GM19467 (cell line): ENCODE data around the gene GXYLT1.
"Not testable (repeated sequence)": the region's sequence is repeated elsewhere in the genome, so short reads cannot be mapped to it uniquely, and the experiment has no call there.

Experiments used
- ATAC-seq: cut with Tn5 transposase; IDR thresholded peaks from one replicate; pipeline ENCODE4 v1.9.1; 2021; ENCODE audit warnings: mild to moderate bottlenecking, moderate library complexity; ENCODE audit not compliant: unreplicated experiment

The GXYLT1 gene

DNA sequence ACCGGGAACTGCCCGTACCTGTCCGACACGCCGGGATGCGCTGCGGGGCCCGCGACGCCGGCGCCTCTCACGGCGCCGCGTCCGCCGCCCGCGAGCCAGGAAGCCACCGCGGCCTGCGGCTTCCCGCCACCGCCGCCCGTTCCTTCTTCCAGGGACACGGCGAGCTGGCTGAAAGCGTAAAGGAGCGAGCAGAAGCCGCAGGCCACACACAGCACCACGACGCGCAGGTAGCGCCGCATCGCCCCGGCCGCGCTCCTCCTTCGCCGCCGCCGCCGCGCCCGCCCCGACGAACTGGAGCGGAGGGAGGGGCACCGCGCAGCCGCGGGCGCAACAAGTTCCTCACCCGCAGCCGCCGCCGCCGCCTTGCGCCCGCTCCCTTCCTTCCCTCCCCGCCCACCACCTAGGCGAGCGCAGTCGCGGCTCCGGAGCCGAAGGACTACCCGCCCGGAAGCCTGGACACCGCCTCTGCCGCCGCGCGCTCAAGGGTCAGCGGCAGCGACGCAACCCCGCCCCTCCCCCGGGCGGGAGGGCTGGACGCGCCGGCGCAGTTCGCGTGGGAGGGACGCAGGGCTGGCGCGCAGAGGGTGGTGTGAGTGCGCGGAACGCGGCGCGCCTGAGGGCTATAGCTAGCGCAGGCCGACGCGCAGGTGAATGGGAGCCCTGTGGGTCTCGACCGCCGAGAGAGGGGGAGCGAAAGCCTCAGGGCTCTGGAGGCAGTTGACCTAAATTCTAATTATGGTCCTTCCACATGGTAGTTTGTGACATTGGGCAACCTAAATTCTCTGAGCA lies at the start of gene GXYLT1:
Gene GXYLT1 (minus strand): TSS at position 467 of the 789 bp plus-strand sequence. CDS start 228 bp downstream, at position 239.
- ATAC-seq: peak; percentile 94

DNA sequence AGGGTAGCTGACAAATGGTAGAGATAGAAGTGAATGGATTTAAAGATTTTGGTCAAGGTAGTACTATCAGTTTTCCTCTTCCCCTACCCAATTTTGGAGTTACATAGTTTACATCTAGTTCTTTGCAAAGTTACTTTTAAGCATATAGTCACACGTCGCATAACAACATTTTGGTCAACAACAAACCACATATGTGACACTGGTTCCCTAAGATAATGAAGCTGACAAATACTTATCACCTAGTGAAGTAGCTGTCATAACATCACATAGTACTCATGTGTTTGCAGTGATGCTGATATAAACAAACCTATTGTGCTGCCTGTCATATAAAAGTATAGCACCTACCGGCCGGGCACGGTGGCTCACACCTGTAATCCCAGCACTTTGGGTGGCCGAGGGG lies 48.0 kb upstream of the GXYLT1 start:
- no peak for ATAC-seq

GRCh38 chr12:42192258-42192657 lies 47.6 kb upstream of the GXYLT1 start:
- ATAC-seq: no peak

- ATAC-seq: no peak
Measured at GRCh38 chr12:42190376-42190775, 45.7 kb upstream of the GXYLT1 start.

DNA sequence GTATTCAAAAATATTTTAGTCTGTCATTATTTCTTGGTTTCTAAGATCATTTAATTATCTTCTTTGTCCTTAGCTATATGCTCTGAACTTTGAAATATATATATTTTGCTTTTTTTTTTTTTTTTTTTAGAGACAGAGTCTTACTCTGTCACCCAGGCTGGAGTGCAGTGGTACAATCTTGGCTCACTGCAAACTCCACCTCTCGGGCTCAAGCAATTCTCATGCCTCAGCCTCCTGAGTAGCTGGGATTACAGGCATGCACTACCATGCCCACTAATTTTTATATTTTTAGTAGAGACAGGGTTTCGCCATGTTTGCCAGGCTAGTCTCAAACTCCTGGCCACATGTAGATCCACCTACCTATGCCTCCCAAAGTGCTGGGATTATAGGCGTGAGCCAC lies 43.6 kb upstream of the GXYLT1 start:
- ATAC-seq: not testable (repeated sequence)

- no peak for ATAC-seq
Measured at GRCh38 chr12:42187799-42188198, 43.1 kb upstream of the GXYLT1 start.

GRCh38 chr12:42186793-42187192 lies 42.1 kb upstream of the GXYLT1 start:
- ATAC-seq: no peak

- no peak for ATAC-seq
Measured at GRCh38 chr12:42182394-42182793, 37.7 kb upstream of the GXYLT1 start.

DNA sequence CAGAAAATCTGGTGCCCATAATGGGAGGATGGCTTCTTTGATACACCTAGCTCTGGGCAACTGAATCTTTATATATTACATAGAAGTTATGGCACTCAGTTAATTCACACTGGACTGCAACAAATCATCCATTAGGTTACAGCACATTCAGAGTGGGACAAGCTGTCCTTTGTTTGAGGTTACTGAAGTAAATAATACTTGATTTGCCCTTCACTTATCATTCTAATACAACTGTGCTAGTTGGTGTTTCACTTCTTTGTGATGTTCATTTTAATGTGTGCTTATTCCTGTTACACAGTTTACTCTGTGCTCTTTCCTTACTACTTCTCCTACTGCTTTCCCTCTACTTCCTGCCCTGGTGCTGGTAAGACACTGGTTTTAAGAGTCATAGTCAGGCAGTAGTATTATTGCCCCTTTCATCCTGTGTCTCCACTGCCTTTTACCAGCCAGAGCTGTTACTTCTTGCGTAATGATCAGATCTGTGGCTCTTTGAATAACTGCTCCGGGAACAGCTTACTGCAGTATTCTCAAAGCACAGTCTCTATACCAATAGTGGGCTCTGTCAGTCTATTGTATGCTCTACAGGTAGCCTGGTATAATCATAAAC lies 36.4 kb upstream of the GXYLT1 start:
- no peak for ATAC-seq

DNA sequence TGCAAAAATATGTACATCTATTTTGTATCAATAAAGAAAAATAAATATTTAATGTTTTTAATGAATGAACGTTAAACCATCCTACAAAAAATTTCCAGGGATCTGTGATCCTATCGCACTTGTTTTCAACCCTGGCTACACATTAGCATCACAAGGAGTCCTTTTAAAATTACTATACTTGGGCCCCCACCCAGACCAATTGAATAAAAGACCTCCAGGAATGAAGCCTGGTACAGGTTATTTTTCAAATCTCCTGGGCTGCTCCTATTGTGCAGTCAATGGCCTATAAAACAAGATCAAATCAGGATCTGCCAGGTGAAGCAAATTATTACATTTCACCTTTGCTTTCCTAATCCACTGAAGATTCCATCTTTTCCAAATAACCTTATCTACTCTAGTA lies 33.4 kb upstream of the GXYLT1 start:
- no peak for ATAC-seq

- no peak for ATAC-seq
Measured at GRCh38 chr12:42174978-42175377, 30.3 kb upstream of the GXYLT1 start.

GRCh38 chr12:42173961-42174521 lies 29.4 kb upstream of the GXYLT1 start:
- no peak for ATAC-seq

DNA sequence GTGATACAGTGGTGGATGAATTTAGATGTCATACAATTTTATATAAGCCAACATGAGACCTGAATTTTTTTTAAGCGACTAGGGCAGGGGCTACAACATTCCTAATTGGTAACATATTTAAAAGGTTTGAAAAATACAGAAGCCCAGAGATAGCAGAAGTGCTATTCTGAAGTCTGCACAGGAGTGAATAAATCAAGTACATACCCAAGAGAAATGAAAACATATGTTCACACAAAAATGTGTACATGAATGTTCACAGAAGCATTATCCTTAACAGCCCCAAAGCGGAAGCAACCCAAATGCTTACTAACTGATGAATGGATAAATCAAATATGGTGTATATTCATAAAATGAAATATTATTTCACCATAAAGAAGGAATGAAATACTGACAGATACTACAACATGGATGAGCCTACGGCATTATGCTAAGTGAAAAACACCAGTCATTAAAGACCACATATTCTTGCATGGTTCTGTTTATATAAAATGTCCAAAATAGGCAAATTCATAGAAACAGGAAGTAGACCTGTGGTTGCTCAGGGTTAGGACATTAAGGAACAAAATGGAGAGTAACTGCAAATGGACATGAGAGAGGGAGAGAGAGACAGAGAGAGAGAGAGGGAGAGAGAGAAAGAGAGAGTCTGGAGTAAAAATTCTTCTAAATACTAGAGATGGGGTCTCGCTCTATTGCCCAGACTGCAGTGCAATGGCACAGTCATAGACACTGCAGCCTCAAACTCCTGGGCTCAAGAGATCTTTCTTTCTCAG lies 28.0 kb upstream of the GXYLT1 start:
- ATAC-seq: no peak

DNA sequence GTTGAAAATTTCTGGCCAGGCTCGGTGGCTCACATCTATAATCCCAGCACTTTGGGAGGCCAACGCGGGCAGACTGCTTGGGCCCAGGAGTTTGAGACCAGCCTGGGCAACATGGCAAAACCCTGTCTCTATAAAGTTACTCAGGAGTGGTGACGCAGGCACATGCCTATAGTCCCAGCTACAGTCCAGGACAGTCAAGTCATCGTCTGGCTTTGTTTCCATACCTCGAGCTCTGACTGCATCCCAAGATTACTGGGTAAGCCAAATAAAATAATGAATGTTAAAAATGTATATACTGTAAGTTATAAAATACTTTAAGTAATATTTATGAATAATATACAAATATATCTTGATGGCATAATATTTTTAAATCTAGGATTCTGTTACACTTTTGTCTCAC lies 23.0 kb upstream of the GXYLT1 start:
- no peak for ATAC-seq

DNA sequence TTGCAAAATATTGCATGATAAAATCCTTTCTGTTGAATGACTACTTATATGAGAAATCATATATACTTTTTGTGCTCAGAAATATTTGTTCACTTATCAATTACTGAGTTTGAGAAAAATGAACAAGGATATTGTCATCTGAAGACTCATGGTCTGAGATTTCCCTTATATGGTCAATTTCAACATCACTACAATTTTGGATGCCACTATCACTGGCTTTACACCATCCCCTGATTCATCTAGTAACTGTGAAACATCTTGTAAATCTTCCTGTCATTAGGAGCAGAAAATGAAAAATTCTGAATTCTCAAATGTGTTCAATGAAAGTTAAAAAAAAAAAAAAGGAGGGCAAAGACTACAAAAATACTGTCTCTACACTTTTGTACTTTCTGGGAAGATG lies 21.8 kb upstream of the GXYLT1 start:
- ATAC-seq: no peak

DNA sequence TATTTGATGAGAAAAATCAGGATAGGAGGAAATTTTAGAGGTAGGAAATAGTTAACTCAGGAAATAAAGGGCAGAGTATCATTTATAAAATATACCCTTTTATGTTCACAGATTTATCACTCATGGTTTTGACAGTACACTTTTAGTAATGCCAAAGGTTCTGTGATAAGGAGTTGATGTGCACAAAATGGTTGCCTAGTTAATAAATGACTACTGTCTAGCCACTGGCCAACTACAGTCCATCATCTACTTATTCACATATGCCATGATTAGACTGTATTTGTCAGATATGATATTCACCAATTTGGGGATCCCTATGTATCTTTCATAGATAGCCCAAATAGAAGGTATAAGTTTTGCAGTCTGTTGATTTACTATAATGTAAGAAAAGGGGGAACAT lies 19.2 kb upstream of the GXYLT1 start:
- ATAC-seq: no peak

- no peak for ATAC-seq
Measured at GRCh38 chr12:42162965-42163364, 18.3 kb upstream of the GXYLT1 start.

- ATAC-seq: no peak
Measured at GRCh38 chr12:42162193-42162592, 17.5 kb upstream of the GXYLT1 start.

- no peak for ATAC-seq
Measured at GRCh38 chr12:42161529-42161928, 16.9 kb upstream of the GXYLT1 start.

DNA sequence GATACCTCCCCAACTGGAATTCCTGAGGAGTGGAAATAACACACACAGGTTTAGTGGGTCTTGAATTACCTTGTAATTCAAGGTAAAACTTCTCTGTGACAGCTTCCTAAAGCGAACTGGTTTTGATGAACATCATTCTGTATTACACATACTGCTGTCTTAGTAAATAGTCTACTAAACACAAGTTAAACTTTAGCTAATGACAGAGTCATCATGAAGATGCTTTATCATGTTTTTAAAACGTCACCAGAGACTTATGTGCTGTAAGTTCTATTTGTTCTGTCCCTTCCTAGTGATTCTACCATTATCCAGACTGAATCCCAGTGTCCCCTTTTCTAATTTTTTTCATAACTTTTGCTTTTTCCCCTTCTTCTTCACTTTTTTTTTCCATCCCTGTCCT lies 11.6 kb upstream of the GXYLT1 start:
- ATAC-seq: no peak

DNA sequence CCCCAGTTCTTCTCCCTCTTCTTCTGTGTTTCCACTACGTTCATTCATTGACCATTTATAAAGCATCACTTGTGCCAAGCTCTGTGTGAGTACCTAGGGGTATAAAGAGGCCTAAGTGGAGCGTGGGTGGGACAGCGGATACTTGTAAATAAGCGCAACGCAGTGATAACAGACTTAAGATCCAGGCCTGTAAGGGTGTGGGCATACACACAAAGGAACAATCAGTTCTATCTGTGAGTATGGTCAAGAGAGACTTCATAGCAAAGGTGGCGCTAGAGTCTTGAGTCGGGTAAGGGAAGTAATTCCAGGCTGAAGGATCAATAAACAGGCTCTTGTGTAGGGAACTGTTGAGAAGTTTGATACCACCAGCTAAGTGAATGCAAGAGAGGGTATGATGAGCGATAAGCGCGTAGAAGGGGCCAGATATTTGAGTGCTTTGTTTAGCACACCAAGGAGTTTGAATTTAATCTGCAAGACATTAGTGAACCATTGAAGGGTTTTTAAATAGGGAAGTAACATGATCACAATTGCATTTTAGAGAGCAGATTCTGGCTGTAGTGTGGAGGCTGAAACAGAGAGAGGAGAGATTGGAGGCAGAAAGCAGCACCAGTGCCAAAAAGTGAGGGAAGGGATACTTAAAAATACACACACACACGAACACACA lies 1.0 kb upstream of the GXYLT1 start:
- ATAC-seq: no peak
